HG03103 (cell line): Measurements from ENCODE around the gene GALNT13.

Experiments
- ATAC-seq: cut with Tn5 transposase; IDR thresholded peaks from one replicate; pipeline ENCODE4 v1.9.1; 2021; ENCODE audit warnings: low read depth; ENCODE audit not compliant: unreplicated experiment

GALNT13 gene

DNA sequence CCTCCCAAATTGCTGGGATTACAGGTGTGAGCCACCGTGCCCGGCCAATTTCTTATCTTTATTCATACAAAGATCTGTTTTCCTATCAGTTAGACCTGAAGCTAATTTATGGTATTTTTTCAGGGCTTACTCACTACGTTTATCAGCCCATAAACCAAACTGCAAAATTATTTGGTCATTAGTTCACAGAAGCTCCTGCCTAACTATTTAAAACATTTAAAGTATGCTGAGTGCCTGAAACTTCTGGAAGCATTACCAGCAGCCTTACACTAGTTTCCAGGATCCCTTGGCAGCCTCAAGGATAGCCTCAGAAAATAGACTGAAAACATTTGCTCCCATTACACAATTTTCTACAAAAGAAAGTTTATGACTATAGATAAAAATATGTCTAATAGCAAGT lies 68.8 kb downstream of the GALNT13 start:
- no peak for ATAC-seq

DNA sequence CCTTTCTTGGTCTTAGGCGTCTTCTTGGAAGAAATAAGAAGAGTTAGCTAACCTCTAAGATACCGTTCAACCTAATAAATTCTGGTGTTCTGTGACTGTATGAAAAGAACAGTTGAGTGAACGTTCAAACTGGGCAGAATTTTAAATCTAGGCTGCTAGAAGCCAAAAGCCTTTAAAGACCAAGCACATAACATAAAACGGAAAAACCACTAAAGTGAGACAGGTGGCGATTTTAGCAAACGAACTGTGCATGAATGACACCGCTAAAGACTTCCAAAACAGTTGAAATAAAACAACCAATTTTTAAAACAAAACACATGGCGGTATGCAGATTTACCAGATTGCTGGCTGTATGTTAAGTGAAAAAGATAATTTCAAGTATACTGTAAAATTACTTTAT lies 73.1 kb downstream of the GALNT13 start:
- no peak for ATAC-seq

DNA sequence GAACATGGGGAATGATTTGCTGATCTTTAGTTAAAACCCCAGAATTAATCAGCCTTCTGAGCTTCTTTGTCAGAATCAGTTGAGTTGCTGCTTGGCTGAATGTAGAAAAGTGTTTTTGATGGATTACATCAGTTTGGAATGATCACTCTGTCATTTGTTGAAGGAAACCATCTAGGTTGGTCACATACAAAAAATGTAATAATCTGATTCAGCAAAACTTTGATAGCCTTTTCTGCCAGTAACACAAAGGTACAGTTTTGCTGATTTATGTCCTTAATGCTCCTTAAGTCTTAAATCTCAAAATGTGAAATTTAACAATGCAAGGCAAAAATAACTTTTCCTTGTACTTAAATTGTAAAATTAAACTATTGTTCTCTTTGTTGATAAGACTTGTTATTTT lies 74.3 kb downstream of the GALNT13 start:
- no peak for ATAC-seq

DNA sequence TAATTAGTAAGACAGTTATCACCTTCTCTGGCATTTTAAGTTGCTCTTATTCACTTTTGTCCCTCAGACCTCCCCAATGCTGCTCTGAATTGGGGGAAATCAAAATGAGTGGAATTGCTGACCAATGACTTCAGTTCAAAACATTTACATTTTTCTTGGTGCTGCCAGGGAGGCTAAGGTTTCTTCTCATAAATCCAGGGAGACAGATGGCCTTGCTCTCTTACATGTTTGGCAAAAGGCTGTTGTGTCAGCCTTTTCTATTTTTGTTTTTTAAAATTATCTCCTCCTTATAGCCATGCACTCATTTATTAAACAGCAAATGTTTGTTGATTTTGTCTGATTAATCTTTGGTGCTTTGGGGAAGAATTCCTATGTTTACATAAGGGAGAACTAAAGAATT lies 82.0 kb downstream of the GALNT13 start:
- ATAC-seq: no peak

DNA sequence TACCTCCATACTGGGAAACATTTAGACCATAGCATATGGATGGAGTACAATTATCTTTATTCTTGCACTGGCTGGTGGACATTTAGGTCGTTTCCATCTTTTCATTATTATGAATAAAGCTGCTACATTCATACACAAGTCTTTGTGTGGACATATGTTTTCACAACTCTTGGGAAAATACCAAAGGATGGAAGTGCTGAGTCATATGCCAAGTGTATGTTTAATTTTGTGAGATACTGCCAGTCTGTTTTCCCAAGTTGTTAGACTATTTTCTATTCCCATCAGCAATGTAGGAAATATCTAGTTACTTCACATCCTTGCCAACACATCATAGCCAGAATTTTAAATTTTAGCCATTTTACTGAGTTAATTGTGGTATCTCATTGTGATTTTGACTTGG lies 91.5 kb downstream of the GALNT13 start:
- ATAC-seq: no peak

DNA sequence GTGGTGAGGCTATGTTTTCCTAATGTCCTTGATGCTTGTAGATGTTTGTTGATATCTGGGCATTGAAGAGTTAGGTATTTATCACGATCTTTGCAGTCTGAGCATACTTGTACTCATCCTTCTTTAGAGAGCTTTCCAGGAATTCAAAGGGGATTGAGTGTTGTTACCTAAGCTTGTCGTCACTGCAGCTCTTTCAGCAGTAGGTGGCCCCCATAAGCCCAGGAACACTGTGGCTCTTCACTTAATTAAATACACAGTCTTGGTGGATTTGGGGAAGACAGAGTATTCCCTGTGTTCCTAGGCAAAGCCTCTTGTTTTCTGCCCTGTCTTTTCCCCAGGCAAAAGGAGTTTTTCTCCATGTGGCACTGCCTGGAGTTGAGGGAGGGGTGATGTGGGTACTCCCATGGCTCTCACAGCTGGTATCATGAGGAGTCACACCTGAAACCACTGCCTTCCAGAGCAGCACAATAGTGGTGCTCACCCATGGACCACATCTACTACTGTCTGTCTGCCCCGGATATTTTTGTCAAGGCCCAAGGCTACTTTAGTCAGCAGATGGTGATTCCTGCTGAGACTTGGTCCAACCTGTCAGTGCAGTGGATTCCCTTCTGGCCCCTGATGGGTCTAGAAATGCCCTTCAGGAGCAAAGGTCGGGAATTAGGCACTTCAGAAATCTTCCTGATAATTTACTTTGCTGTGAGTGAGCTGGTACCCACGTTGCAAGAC lies 95.7 kb downstream of the GALNT13 start:
- ATAC-seq: no peak

DNA sequence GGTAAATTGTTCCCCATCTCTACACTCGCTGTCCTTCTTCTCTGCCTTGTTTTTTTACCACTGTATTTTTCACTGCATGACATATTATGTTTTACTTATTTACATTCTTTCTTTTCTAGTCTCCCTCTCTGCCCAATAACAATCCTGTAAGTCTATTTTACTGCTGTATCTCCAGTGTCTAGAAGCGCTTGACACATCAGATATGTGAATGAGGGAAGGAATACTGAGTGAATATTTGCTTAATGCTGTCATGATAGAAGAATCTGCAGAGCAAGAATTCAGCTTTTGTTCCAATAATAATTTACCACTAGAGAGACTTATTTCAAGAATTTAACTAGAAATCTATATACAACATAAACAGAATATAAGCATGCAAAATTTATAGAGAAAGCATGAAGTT lies 99.5 kb downstream of the GALNT13 start:
- no peak for ATAC-seq

DNA sequence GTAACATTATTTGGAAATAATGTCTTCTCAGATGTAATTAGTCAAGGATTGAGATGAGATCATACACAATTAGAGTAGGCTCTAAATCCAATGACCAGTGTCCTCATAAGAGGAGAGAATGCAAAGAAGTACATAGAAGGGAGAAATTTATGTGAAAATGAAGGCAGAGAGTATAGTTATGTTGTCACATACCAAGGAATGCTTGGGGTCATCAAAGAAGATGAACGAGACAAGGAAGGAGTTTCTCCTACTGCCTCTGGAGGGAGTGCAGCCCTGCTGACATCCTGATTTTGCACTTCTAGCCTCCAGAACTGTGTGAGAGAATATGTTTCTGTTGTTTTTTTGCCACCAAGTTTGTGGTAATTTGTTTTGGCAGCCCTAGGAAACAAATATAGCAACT lies 100.1 kb downstream of the GALNT13 start:
- no peak for ATAC-seq

DNA sequence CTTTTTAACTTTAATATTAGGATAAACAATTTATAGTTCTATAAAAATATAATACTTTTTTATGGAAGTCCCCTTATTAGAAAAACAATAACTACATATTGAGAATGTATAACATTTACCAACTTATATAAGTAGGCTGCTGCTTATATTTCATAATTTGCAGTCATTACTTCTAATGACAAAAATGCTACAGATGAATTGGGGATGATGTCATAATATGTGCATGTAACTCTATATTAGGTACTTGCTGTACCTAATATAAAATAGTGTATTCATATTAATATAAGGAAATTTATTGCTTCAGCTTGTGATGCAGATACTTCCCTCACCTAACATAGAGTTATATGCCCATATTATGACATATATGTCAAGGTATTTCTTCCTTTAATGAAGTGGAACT lies 100.7 kb downstream of the GALNT13 start:
- no peak for ATAC-seq

DNA sequence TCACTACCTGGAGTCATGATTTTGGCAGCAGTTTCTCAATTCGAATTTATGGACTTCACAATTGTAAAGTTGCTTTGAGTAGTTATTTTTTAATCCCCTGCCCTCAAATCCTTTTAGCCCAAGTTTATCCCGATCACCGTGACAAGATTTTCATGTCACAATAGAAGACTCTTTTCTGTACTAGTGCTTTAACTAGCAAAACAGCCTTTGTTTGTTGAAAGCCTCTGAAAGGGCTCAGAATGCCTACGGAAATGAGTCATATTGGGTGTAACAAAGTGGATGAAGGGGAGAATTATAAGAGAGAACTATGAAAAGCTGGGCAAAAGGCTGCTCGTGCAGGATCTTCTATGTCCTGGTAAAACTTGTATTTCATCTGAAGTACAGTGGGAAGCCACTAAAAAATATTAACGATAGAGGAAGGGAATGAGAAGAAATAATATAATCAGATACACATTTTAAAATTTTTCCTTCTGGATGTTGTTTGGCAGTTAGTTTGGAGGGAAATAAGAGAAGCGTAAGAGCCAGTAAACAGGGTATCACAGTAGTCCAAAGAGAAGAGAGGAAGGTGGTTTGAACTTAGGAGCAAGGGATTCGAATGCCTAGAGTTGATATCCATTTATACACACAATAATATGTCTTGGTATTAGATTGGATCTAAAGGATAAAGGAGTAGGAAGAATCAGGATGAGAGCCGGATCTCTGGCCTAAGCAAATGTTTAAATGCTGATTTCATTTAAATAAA lies 114.9 kb downstream of the GALNT13 start:
- ATAC-seq: no peak

DNA sequence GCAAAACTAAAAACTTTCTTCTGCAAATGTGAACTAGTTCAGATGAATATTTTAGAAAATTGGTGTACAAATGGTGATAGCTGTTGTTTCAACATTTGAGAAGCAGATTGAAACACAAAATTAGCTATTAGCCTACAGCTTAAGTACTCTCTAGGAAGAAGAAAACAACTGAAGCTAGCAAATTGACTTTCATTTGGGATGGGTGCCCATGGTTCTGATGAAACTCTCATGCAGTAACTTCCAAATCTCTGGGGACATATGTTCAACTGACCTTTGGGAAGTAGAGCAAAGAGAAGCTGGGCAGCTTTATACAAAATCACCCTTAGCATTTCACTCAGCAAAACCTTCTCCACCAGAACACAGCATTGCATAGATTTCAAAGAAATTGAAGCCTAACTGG lies 119.0 kb downstream of the GALNT13 start:
- ATAC-seq: no peak

DNA sequence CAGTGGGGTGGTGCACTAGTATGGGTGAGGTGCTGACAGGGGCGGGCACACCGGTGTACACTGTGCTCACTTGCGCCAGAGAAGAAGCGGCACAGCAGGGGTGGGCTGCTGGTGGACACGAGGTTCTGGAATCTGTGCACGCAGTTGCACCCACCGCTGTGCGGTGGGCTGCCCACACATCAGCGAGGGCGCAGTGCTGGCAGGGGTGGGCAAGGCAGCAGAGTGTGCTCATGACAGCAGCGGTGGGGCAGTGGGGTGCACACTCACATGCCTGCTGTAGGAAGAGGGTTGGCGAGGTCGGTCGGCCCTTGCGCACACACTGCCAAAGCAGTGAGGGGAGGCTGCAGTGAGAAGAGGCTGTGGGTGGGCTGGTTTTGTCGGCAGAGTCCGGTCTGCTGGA lies 141.8 kb downstream of the GALNT13 start:
- ATAC-seq: no peak

DNA sequence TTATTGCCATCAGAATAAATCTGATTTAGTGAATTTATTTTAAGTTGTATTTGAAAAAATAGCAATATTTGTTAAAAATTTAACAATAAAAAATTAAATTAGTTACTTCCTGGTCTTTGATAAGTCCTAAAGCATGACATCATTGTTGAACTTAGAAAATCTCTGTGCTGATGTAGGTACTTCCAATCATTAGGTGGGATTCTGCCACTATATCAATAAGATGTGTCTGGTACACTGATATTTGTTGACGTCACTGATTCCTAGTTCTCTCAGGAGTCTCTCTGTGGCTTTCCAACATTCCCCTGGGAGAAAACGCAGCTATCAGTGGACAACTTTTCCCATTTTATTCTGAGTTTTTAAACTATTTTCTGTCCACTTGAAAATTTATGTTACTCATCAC lies 143.5 kb downstream of the GALNT13 start:
- no peak for ATAC-seq

DNA sequence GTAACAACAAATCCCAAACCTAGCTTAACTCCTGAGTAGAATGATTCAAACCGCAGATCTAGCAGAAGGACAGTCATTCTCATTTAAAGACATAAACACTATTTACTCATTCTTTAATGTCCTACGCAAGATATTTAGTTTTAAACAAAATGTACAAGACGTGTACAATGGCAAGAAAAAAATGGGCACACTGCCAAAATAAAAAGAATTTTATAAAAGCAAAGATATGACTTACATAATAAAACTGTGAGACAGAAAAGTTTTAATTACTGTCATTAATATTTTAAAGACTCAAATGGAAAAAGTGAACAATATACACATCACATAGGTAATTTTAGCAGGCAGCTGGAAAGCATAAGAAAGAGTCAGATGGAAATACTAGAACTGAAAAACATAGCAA lies 157.8 kb downstream of the GALNT13 start:
- no peak for ATAC-seq

DNA sequence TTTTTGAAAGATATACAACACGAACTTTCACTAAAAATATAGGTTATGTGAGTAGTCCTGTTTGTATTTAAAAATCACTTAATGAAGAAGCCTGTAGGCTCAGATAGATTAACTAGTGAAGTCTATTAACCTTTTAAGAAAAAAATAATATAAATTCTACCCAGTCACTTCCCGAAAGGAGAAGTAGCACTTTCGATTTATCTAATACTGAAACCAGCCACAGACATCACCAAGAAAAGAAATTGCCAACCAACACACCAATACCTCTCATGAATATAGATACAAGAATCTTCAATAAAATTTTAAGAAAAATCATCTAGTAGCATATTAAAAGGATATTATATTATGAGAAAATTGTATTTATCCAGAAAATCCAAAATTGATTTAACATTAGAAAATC lies 160.5 kb downstream of the GALNT13 start:
- ATAC-seq: peak; percentile 88

DNA sequence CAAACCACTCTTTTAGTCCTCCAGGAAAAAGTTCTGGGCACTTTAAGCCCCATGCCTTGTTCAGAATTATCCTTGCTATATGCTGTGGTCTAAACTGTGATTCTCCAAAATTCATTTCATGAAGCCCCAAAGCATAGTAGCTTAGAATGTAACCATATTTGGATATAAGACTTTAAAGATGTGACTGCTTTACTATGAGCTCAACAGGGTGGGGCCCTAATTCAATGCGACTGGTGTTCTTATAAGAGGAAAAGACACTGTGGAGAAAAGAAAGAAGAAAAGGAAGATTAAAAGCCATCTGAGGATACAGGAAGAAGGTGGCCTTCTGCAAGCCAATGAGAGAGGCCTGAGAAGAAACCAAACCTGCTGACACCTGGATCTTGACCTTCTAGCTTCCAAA lies 174.8 kb downstream of the GALNT13 start:
- ATAC-seq: no peak

DNA sequence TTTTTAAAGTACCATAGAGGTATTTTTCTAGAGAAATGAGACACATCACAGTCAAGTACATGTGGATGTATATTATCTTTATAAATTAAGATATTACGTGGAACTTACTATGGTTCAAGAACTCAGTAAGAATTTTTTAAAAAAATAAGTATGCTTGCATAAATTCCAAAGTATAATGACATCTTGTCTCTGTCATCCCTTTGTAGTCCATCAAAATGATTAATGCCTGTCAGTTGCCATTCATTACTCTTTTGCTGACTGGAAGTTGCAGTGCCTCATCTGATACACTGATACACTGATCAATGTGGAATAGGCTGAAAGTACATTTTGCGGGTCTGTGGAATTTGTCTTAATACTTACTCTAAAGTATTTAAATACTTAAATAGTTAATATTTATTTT lies 177.2 kb downstream of the GALNT13 start:
- no peak for ATAC-seq

DNA sequence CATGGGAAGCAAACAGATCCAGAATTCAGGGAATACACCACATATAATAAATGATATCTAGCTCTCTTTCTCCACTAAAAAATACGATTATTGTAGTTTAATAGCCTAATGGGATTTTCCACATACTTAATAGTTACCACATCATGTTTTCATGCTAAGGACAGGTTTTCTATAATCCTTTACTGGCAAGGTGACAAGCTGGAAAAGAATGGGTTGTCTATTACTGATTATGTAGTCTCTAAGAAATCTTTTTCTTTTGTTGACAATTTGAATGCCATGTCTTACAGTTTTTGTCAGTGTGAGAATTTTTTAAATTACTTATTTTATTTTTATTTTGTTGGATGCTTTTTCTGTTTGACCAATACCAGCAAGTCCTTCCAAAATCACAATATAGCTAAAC lies 177.8 kb downstream of the GALNT13 start:
- no peak for ATAC-seq

DNA sequence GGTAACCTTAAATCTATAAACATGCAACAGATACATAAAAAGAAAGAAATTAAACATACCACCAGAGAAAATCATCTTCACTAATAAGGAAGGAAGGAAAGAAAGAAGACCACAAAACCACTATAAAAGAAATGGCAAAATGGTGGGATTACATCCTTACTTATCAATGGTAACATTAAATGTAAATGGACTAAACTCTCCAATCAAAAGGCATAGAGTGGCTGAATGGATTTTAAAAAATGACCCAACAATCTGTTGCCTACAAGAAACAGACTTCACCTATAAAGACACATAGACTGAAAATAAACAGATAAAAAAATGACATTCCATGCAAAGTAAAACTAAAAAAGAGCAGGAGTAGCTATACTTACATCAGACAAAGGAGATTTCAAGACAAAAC lies 195.4 kb downstream of the GALNT13 start:
- no peak for ATAC-seq

DNA sequence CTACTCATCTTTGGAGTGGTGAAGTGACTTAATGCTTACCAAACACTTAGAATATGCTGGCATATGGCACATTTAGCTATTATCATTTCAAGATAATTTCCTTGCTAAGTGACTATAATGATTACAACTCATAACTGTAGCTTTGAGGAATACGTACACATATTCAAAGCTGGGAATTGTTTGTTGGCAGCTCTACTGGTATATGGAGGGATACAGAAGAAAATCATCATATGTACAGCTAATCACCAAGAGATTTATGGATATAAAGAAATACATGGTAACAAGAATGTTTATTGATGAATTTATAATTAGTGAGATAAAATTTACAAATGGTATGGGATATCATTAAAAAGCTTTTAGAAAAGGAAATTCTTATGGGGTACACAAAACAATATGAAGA lies 207.2 kb downstream of the GALNT13 start:
- no peak for ATAC-seq

DNA sequence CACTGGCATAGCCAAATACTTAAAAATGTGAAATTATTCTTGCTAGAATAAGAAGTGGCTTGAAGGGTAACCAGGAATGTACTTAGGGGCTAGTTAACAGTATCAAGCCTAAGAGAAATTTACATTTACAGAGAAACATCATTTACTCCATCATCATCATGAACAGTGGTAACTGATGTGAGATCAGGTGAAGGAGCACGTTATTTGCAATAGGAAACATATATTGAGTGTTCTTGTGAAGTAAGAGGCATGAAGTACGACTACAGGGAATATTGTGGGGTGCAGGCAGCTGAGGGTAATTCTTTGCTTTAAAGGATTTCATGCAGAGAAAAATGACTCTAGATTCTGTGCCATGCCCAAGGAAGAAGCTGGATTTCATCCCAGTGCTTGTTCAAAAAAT lies 220.8 kb downstream of the GALNT13 start:
- ATAC-seq: no peak

DNA sequence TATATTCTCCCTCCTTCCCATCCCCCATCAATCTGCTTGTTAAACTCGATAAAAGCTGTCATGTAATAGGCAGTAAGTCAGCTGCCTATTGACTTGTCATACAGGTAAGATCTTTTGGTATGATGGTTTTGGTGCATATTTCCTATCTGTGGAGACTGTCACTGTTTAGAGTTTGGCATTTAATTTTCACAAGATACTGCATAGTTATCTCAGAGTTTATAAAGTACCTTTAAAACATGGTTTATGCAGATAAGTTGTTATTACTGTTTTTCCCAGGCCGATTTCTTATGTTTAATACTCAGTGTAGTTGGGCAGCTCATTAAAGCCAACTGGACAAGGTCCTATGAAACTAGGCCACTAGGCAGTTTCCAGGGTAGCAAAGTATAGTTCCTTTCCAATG lies 222.1 kb downstream of the GALNT13 start:
- no peak for ATAC-seq
